HG03565 (cell line): ENCODE data around the gene FRMPD2.
"Not testable (repeated sequence)": the region's sequence is repeated elsewhere in the genome, so short reads cannot be mapped to it uniquely, and the experiment has no call there.

ENCODE experiments used
- ATAC-seq: cut with Tn5 transposase; IDR thresholded peaks from one replicate; pipeline ENCODE4 v1.9.1; 2021; ENCODE audit warnings: mild to moderate bottlenecking, moderate library complexity; ENCODE audit not compliant: unreplicated experiment

The FRMPD2 gene

GRCh38 chr10:48154211-48155140 lies 120.0 kb downstream of the FRMPD2 start:
- ATAC-seq: not testable (repeated sequence)

GRCh38 chr10:48147643-48148042 lies 126.9 kb downstream of the FRMPD2 start:
- ATAC-seq: not testable (repeated sequence)

- not testable (repeated sequence) for ATAC-seq
These were observed 130.5 kb downstream of the FRMPD2 start for GRCh38 chr10:48143721-48144642.

DNA sequence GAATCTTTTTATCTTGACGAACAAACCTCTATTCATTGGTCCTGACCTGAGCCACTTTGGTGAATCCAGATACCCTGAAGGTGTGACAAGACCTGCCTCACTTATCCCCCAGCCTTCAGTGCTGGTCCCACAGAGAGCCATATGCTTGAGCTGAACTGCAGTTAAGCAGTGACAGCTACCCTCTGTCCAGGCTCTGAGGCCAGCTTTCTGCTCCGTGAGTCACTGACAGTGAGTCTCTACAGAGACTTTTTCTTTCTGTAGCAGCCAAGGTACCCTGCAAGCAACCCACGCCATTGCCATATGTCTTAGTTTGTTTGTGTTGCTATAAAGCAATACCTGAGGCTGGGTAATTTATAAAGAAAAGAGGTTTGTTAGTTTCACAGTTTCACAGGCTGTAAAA lies 133.5 kb downstream of the FRMPD2 start:
- ATAC-seq: not testable (repeated sequence)

- ATAC-seq: not testable (repeated sequence)
These were observed 134.3 kb downstream of the FRMPD2 start for GRCh38 chr10:48139953-48140850.

DNA sequence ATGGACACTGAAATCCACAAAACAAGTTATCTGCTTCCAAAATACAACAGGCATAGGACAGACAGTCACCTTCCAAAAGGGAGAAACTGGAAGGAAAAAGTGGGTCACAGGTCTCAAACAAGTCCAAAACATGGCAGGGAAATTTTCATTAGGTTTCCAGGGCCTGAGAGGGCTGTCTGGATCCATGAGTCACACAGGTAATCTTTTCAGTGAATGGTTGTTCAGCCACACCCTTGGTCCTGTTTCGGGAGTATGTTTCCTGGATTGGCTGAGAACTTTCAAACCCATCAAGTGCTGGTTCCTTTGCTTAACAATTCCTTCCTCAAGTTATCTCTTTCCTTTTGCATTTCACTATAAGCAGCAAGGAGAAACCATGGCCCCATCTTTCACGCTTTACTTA lies 145.5 kb downstream of the FRMPD2 start:
- ATAC-seq: not testable (repeated sequence)

DNA sequence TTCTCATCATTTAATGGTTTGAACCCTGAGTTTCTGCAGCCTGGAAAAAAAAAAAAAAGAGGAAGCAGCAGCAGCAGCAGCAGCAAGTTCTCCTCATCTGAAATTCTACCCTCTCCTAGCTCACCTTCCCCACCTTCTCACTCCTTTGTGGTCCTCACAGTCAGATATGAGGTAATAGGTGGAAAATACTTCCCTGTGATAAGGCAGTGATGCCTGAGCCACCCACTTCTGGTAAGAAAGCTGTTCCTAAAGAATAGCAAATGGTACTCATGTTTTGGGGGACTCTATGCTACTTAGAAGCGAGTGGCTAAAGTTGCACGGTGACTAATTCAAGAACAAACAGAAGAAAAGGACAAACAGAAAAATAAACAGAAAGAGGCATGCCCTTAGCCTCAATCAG lies 148.2 kb downstream of the FRMPD2 start:
- ATAC-seq: not testable (repeated sequence)

- ATAC-seq: not testable (repeated sequence)
These were observed 148.9 kb downstream of the FRMPD2 start for GRCh38 chr10:48125631-48126030.

- ATAC-seq: not testable (repeated sequence)
These were observed 151.9 kb downstream of the FRMPD2 start for GRCh38 chr10:48122618-48123017.

DNA sequence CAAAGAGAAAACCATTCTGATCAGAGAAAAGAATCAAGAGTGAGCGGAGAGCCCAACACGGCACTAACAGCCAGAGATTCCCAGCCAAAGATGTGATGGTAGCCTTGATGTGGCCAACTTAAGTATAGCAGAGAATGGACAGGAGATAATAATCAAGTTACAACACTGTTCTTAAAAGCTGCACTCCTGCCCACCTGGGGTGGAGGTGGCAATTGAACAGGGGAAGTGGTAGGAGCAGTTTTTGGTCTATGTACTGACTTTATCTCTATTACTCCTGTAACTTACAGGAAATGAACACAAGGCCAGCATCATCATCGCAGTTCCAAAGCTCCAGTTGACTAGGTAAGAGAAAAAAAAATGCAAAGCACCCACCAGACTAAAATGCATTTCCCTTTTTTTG lies 164.2 kb downstream of the FRMPD2 start:
- ATAC-seq: not testable (repeated sequence)
